Erythroblast (primary cell): ENCODE measurements around the gene DNAJB12.

Experiments
- DNase-seq, 2 experiments: peaks; one replicate each; lab custom pipeline; 2025; lab: John Stamatoyannopoulos, UW
- GATA1 ChIP-seq: IDR thresholded peaks from 2 replicates; pipeline ENCODE4 v1.6.1; 2011; ENCODE audit warnings: low read depth, mild to moderate bottlenecking, control low read depth, low read length, moderate library complexity
- POLR2A ChIP-seq: IDR thresholded peaks from 2 replicates; pipeline ENCODE4 v1.6.1; 2011; ENCODE audit warnings: mild to moderate bottlenecking, low read length

DNAJB12 gene

GRCh38 chr10:72321248-72322029 lies 33.3 kb downstream of the DNAJB12 start:
- DNase-seq = peak; percentile 68 to 85
- TF ChIP-seq GATA1 (no peak), POLR2A (no peak)

DNA sequence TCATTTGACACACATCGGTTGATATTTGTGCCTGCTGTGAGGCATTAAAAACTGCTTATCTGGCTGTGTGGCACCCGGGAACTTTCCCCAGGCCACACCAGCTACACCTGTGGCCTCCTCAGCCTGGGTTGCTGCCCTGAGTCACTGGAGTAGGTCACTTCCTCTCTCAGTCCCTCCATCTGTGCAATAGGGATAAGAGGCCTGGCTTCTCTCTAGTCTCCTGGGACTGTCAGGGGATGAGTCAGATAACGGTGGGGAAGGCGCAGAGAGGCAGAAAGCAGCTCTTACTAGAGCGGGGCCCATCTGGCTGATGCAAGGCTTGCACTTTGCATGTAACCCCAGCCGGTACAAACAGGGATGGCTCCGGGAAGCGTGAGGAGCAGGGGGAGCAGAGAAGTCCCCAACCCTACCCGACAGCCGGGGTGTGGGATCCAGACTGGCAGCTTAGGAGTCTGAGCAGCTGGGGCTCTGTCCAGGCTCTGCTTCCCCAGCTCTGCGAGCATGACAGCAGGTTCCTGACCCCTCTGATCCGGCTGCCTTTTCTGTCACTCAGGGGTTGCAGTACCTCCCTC lies 34.0 kb downstream of the DNAJB12 start:
- peak; percentile 99 for DNase-seq
- peak; percentile 91 for TF ChIP-seq POLR2A
- TF ChIP-seq GATA1 = peak; percentile 72

DNA sequence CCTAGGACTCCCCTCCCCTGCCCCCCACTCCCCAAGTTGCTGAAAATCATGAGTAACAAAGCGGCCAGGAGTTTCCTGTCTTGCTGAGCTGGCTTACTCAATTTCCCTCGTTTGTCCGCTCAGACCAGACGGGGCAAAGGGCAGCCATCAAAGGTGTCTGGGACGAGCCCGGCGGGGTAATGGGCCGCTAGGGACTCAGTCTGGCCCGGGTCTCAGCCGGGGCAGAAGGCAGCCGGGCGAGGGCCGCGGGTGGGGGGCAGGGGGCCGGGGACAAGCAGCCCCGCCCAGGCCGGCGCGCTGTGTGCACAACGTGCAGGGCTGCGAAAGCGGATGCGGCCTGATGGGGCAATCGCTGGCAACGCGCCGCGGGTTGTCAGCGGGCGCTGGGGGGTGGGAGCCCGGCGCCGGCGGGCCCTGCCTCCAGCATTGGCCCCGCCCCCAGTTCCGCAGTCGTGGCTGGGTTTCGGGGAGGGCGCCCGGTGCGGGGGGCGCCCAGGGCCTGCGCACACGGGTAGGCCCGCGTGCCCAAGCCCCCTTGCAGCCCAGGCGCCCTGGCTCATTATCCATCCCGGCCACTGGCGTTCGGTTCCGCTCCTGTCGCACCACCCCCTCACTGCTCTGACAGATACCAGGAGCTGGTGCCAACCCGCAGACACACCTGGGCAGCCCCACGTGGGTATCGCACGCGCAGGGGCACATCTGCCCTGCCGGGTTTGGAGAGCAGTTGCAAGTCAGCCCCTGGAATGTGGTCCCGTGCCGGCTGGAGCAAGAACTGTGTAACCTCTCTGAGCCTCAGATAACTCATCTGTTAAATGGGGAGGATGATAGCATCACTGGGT lies 35.1 kb downstream of the DNAJB12 start:
- TF ChIP-seq GATA1 (no peak), POLR2A (no peak)
- peak; percentile 94 to 98 for DNase-seq

GRCh38 chr10:72318418-72319262 lies 36.1 kb downstream of the DNAJB12 start:
- TF ChIP-seq GATA1 = no peak
- no peak for TF ChIP-seq POLR2A
- no peak for DNase-seq

GRCh38 chr10:72316748-72317435 lies 37.8 kb downstream of the DNAJB12 start:
- peak; percentile 88 to 91 for DNase-seq

DNA sequence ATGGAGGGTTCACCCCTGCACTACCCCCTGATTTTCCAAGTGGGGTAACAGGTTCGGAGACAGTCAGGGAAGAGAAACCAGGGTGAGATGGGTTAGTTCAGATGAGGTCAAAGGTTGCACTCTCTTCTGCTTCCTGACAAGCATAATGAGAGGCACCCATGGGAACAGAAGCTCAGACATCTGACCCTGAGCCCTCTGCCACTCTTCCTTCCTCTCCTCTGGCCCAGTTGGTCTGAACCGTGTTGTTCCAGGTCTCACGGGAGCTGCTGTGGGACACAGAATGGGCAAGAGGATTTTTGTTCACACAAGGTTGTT lies 38.4 kb downstream of the DNAJB12 start:
- TF ChIP-seq GATA1 (no peak), POLR2A (no peak)
- DNase-seq = no peak

More at GRCh38 chr10:72316748-72317435, 37.8 kb downstream of the DNAJB12 start:
- TF ChIP-seq GATA1 (no peak), POLR2A (peak; percentile 35)

DNA sequence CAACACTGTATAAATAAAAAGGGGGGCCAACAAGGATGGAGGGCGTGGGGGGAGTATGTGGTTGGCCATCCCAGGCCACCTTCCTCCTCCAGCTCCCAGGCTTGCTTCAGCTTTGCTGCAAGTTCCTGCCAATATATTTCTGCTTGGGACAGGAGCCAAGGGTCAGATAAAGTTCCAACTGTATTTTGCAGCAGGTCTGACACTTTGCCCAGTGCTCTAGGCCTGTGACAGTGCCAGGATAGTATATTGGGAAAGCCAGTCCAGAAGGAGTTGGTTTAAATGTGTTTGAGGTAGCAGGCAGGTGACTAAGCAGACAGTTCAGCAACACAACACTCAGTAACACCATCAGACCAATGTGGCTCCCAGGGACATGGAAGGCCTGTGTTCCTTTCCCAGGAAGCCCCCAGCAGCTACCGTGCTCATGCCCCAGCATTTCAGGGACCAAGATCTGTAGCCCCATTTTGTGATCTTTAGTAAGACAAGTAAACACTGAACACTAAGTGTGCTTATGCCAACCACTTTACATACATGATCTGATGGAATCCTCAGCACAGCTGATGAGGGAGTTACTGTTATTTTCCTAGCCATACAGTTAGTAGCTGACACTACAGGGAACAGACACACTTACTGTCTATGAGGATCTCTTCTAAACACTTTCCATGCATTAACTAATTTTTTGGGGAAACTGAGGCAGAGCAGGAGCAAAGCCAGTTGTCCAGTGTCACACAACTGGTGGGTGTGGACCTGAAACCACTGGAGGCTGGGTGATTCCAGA lies 38.9 kb downstream of the DNAJB12 start:
- TF ChIP-seq POLR2A = no peak
- no peak for TF ChIP-seq GATA1
- peak; percentile 43 to 64 for DNase-seq

GRCh38 chr10:72315054-72315453 lies 39.7 kb downstream of the DNAJB12 start:
- TF ChIP-seq POLR2A = no peak
- TF ChIP-seq GATA1 = no peak
- DNase-seq = no peak

- TF ChIP-seq POLR2A (no peak), GATA1 (no peak)
- no peak for DNase-seq
These were observed 40.5 kb downstream of the DNAJB12 start for GRCh38 chr10:72314263-72314662.

- no peak for DNase-seq
These were observed 41.8 kb downstream of the DNAJB12 start for GRCh38 chr10:72312865-72313391.

DNA sequence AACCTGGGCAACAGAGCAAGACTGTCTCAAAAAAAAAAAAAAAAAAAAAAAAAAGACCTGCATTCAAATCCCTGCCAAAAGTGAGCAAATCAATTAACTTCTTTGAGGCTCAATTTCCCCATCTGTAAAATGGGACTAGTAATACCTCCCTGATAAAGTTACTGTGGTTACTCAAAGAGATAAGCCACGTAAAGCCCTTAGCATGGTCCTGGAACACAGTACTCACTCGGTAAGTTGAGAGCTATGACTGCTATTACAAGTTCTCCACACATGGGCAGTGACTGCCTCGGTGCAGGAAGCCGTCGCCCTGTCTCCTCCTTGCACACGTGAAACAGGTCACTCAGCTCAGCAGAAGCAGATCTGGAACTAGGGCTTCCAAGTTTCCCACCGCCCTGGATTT lies 43.1 kb downstream of the DNAJB12 start:
- TF ChIP-seq GATA1 (no peak), POLR2A (no peak)
- no peak for DNase-seq

More at GRCh38 chr10:72312865-72313391, 41.8 kb downstream of the DNAJB12 start:
- TF ChIP-seq GATA1 (no peak), POLR2A (no peak)

DNA sequence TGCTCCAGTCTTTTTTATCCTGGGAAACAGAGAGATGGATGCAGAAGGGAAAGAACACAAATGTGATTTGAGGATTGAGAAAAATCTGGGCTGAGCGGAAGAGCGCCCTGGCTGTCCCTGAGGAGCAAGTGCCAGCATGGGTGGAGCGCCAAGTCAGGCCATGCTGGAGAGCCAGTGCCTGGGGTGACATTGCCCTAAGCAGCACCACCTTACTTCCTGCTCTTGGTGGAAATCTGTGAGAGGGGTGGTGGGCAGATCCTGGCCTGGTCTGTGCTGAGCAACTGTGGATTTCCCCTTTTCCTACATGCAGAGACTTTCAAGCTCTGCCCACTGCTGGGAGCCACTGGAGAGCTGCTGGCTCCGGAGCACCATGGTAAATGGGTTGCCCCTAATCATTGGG lies 44.1 kb downstream of the DNAJB12 start:
- DNase-seq = no peak
- TF ChIP-seq POLR2A = no peak
- no peak for TF ChIP-seq GATA1
